Neural cell (in vitro differentiated cells): ENCODE data around the gene GPC5.

Source experiments
- EP300 ChIP-seq: fragments of 450-650 bp; conservative IDR thresholded peaks from 2 replicates; pipeline ENCODE4 v1.6.1; 2014; ENCODE audit warnings: antibody characterized with exemption, mild to moderate bottlenecking, moderate library complexity; ENCODE audit not compliant: poor library complexity, severe bottlenecking
- EZH2 ChIP-seq: fragments of 200-600, 300-800 bp; shearing (Covaris generic), sonication (generic); IDR thresholded peaks from 2 replicates; pipeline ENCODE4 v1.6.1; 2014; ENCODE audit warnings: antibody characterized with exemption, low read length, borderline replicate concordance, mild to moderate bottlenecking; ENCODE audit not compliant: insufficient read depth, poor library complexity, severe bottlenecking
- MXI1 ChIP-seq: fragments of 450-650 bp; conservative IDR thresholded peaks from 2 replicates; pipeline ENCODE4 v1.6.1; 2014; ENCODE audit warnings: antibody characterized with exemption, mild to moderate bottlenecking; ENCODE audit not compliant: poor library complexity, severe bottlenecking
- POLR2AphosphoS5 ChIP-seq: IDR thresholded peaks from 2 replicates; pipeline ENCODE4 v1.6.1; 2012
- SMC3 ChIP-seq: fragments of 450-650 bp; conservative IDR thresholded peaks from 2 replicates; pipeline ENCODE4 v1.6.1; 2014; ENCODE audit warnings: antibody characterized with exemption, mild to moderate bottlenecking, moderate library complexity; ENCODE audit not compliant: poor library complexity
- TAF1 ChIP-seq: IDR thresholded peaks from 2 replicates; pipeline ENCODE4 v1.6.1; 2012; ENCODE audit warnings: low read depth
- TF ChIP-seq, protein P1 (sequence below): fragments of 450-650 bp; IDR thresholded peaks from 2 replicates; pipeline ENCODE4 v1.5.1; 2014; ENCODE audit warnings: antibody characterized with exemption, mild to moderate bottlenecking, moderate library complexity; ENCODE audit not compliant: poor library complexity, severe bottlenecking
- TF ChIP-seq, protein P2 (sequence below): IDR thresholded peaks from 2 replicates; pipeline ENCODE4 v1.6.1; 2012; ENCODE audit warnings: borderline replicate concordance

DNA sequence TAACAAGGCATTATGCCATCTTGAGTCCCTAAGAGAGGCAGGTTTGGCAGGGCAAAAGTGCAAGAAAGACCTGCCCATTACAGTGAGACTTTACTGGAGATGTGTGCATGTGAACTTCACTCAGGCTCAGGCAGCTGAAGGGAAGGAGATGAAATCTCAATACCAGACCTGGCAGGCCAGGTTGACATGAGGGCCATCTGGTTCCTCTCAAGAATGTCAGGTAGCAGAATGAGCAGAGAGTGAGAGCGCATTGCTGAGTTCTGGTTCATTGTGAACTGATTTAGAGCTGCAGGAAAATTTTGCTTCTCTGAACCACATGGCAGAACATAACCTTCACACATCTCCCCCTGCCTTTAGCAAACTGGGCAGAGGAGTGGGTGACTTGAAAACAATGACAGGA is 406.3 kb downstream of the GPC5 start:
- TF ChIP-seq, protein P1, sequence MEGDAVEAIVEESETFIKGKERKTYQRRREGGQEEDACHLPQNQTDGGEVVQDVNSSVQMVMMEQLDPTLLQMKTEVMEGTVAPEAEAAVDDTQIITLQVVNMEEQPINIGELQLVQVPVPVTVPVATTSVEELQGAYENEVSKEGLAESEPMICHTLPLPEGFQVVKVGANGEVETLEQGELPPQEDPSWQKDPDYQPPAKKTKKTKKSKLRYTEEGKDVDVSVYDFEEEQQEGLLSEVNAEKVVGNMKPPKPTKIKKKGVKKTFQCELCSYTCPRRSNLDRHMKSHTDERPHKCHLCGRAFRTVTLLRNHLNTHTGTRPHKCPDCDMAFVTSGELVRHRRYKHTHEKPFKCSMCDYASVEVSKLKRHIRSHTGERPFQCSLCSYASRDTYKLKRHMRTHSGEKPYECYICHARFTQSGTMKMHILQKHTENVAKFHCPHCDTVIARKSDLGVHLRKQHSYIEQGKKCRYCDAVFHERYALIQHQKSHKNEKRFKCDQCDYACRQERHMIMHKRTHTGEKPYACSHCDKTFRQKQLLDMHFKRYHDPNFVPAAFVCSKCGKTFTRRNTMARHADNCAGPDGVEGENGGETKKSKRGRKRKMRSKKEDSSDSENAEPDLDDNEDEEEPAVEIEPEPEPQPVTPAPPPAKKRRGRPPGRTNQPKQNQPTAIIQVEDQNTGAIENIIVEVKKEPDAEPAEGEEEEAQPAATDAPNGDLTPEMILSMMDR: no peak
- TF ChIP-seq POLR2AphosphoS5: no peak
- TF ChIP-seq EZH2: no peak
- TF ChIP-seq EP300: no peak
- TF ChIP-seq, protein P2, sequence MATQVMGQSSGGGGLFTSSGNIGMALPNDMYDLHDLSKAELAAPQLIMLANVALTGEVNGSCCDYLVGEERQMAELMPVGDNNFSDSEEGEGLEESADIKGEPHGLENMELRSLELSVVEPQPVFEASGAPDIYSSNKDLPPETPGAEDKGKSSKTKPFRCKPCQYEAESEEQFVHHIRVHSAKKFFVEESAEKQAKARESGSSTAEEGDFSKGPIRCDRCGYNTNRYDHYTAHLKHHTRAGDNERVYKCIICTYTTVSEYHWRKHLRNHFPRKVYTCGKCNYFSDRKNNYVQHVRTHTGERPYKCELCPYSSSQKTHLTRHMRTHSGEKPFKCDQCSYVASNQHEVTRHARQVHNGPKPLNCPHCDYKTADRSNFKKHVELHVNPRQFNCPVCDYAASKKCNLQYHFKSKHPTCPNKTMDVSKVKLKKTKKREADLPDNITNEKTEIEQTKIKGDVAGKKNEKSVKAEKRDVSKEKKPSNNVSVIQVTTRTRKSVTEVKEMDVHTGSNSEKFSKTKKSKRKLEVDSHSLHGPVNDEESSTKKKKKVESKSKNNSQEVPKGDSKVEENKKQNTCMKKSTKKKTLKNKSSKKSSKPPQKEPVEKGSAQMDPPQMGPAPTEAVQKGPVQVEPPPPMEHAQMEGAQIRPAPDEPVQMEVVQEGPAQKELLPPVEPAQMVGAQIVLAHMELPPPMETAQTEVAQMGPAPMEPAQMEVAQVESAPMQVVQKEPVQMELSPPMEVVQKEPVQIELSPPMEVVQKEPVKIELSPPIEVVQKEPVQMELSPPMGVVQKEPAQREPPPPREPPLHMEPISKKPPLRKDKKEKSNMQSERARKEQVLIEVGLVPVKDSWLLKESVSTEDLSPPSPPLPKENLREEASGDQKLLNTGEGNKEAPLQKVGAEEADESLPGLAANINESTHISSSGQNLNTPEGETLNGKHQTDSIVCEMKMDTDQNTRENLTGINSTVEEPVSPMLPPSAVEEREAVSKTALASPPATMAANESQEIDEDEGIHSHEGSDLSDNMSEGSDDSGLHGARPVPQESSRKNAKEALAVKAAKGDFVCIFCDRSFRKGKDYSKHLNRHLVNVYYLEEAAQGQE: no peak
- no peak for TF ChIP-seq MXI1
- TF ChIP-seq SMC3: no peak
- no peak for TF ChIP-seq TAF1
